CD14-positive monocyte (primary cell): Measurements from ENCODE around the gene PHF3. TPM values are rescaled to one million over a fixed set of nuclear protein-coding genes. Genes with fewer than 3 reads are reported as not detected.

Experiments
- DNase-seq, 3 donors: peaks; one replicate each; pipeline ENCODE4 v3.0.0-alpha.2; 2011 to 2022
- H2AFZ ChIP-seq: 2 replicates; pipeline ENCODE4 v1.6.0; 2012; ENCODE audit warnings: mild to moderate bottlenecking, low read depth, low read length, inconsistent platforms; ENCODE audit not compliant: insufficient read depth, poor library complexity, severe bottlenecking
- H3K27ac ChIP-seq, 2 donors: 1 replicate in 1 of 2; 2 replicates in 1 of 2; pipeline ENCODE4 v1.5.1; 2012 to 2013; ENCODE audit warnings: low read length in 2 of 2, control low read depth in 1 of 2, inconsistent platforms in 1 of 2, low read depth in 1 of 2, mild to moderate bottlenecking in 1 of 2
- H3K27me3 ChIP-seq, 2 donors: one replicate each; pipeline versions ENCODE4 v1.6.0 to v1.6.1; 2011 to 2013; ENCODE audit warnings: low read length in 2 of 2; ENCODE audit not compliant: control insufficient read depth in 2 of 2, insufficient read depth in 2 of 2
- H3K36me3 ChIP-seq, 2 donors: replicated peaks in 1 of 2; 1 replicate in 1 of 2; 2 replicates in 1 of 2; pipeline versions ENCODE4 v1.5.1 to v1.6.1; 2012 to 2013; ENCODE audit warnings: low read length in 2 of 2, control low read depth in 1 of 2, inconsistent platforms in 1 of 2, mild to moderate bottlenecking in 1 of 2; ENCODE audit not compliant: insufficient read depth in 2 of 2, control insufficient read depth in 1 of 2
- H3K4me1 ChIP-seq, 2 donors: 1 replicate in 1 of 2; 2 replicates in 1 of 2; pipeline versions ENCODE4 v1.5.1 to v1.6.1; 2012 to 2013; ENCODE audit warnings: low read length in 2 of 2, control low read depth in 1 of 2, inconsistent platforms in 1 of 2, mild to moderate bottlenecking in 1 of 2, moderate library complexity in 1 of 2; ENCODE audit not compliant: insufficient read depth in 2 of 2, control insufficient read depth in 1 of 2
- H3K4me2 ChIP-seq: replicated peaks from 2 replicates; pipeline ENCODE3; 2012; ENCODE audit warnings: low read length, moderate library complexity, mild to moderate bottlenecking; ENCODE audit not compliant: poor library complexity, severe bottlenecking; ENCODE audit errors: extremely low read depth
- H3K4me3 ChIP-seq, 3 experiments: fragments of 200-600 bp in 1 of 3; sonication (generic) in 1 of 3; replicated peaks in 1 of 3; 1 replicate in 2 of 3; 2 replicates in 1 of 3; pipeline ENCODE4 v1.5.1; 2011 to 2013; ENCODE audit warnings: low read length in 3 of 3, mild to moderate bottlenecking in 3 of 3, control low read depth in 2 of 3, low read depth in 2 of 3, inconsistent platforms in 1 of 3, moderate library complexity in 1 of 3
- H3K79me2 ChIP-seq: 2 replicates; pipeline ENCODE4 v1.6.0; 2012; ENCODE audit warnings: mild to moderate bottlenecking, control low read depth, inconsistent platforms, low read length, moderate library complexity; ENCODE audit not compliant: insufficient read depth
- H3K9ac ChIP-seq: 2 replicates; pipeline ENCODE4 v1.6.0; 2017; ENCODE audit warnings: low read length, mild to moderate bottlenecking; ENCODE audit not compliant: insufficient read depth, poor library complexity, severe bottlenecking
- H3K9me3 ChIP-seq, 2 donors: replicated peaks in 1 of 2; 1 replicate in 1 of 2; 2 replicates in 1 of 2; pipeline versions ENCODE4 v1.5.1 to v1.6.1; 2012 to 2013; ENCODE audit warnings: low read length in 2 of 2, control low read depth in 1 of 2; ENCODE audit not compliant: control insufficient read depth in 1 of 2, insufficient read depth in 1 of 2
- H4K20me1 ChIP-seq: 2 replicates; pipeline ENCODE4 v1.6.0; 2012; ENCODE audit warnings: mild to moderate bottlenecking, low read length, control low read depth, moderate library complexity; ENCODE audit not compliant: insufficient read depth
- H3K27ac Mint-ChIP-seq, 7 donors: one replicate each; pipeline ENCODE4 v1.8.0; 2020; ENCODE audit warnings: mild to moderate bottlenecking in 7 of 7, mixed read lengths in 7 of 7, moderate library complexity in 6 of 7, inconsistent platforms in 2 of 7
- H3K27me3 Mint-ChIP-seq, 3 donors: one replicate each; pipeline ENCODE4 v1.8.0; 2021 to 2022; ENCODE audit warnings: low read depth in 3 of 3, mild to moderate bottlenecking in 3 of 3, mixed read lengths in 3 of 3, moderate library complexity in 3 of 3, inconsistent platforms in 1 of 3
- H3K36me3 Mint-ChIP-seq, 2 donors: one replicate each; pipeline ENCODE4 v1.8.0; 2020; ENCODE audit warnings: mixed read lengths in 2 of 2, inconsistent platforms in 1 of 2, mild to moderate bottlenecking in 1 of 2
- H3K4me1 Mint-ChIP-seq: one replicate; pipeline ENCODE4 v1.8.0; 2020; ENCODE audit warnings: mild to moderate bottlenecking, mixed read lengths
- H3K4me3 Mint-ChIP-seq, 2 donors: one replicate each; pipeline ENCODE4 v1.8.0; 2020; ENCODE audit warnings: mild to moderate bottlenecking in 2 of 2, mixed read lengths in 2 of 2, moderate library complexity in 1 of 2
- H3K9me3 Mint-ChIP-seq, 7 donors: one replicate each; pipeline ENCODE4 v1.8.0; 2020 to 2022; ENCODE audit warnings: mixed read lengths in 7 of 7, mild to moderate bottlenecking in 6 of 7, moderate library complexity in 6 of 7, inconsistent platforms in 2 of 7
- WGBS: methylation state at CpG from one replicate; pipeline ENCODE4 v1.1.5; 2013; ENCODE audit warnings: missing lambda C conversion rate; ENCODE audit not compliant: insufficient coverage; 5-methylcytosine and 5-hydroxymethylcytosine counted together
- intact Hi-C, 2 donors: fragments of 100-400 bp; cut with micrococcal nuclease; formaldehyde crosslinking; loops; one replicate each; pipeline versions ENCODE4 v1.15.0 to v1.15.1; 2023
- polyA plus RNA-seq, 3 donors: library from polyadenylated mRNA; depleted of rRNA in 1 of 3; unstranded in 2 of 3; stranded (reverse) in 1 of 3; fragments of 300-500 nt in 2 of 3; fragments of >200 nt in 1 of 3; fragmentation: Illumina TruSeq in 2 of 3; gene quantifications; 1 replicate in 2 of 3; 2 replicates in 1 of 3; pipeline ENCODE4 v1.2.3, GENCODE V29; 2012 to 2021
- TF ChIP-seq, protein P1 (sequence below): fragments of 200-600 bp; IDR thresholded peaks from one replicate; pipeline ENCODE4 v1.8.0; 2022; ENCODE audit warnings: antibody characterized with exemption, mild to moderate bottlenecking

Gene PHF3
- polyA plus RNA-seq, 3 donors: 5.4 to 13.8 (median 13.0) TPM

DNA sequence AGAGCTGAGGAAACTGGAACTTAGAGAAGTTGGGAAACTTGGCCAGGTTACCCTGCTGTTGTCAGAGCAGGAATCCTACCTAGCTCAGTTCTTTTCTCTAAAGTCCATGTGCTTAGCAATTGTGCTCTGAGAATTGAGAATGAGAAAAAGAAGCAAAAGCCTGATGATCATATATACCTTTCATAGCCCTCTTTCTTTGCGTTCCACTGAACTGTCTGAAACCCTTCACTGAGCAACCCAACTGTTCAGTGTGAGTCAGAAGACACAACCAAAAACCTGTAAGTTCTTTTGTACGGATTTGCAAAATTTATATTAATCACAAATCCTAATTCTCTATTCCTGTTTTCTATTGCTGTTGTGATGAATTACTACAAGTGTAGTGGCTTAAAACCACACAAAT lies 80.6 kb downstream of the PHF3 start:
- no CpG with 5 or more reads among the region's 2 CpGs for WGBS
- intact Hi-C loops: no loop called here
- DNase-seq: no peak

DNA sequence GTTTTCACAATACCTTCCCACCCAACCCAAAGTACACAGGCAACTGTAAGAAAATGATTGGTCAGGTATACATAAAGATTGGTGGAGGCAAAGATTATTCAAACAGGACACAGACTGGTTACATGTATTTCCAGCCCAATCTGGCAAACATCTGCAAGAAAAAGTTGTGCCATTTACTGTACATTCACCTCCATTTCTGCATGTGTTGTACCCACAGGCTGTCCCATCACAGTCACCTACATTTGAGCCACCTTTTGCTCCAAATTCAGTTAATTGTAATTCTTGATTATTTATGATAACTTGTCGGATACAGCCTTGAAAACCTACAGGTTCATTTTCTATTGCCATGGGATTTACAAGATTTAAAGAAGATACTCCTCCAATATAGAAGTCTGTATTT lies 85.6 kb downstream of the PHF3 start:
- TF ChIP-seq, protein P1, sequence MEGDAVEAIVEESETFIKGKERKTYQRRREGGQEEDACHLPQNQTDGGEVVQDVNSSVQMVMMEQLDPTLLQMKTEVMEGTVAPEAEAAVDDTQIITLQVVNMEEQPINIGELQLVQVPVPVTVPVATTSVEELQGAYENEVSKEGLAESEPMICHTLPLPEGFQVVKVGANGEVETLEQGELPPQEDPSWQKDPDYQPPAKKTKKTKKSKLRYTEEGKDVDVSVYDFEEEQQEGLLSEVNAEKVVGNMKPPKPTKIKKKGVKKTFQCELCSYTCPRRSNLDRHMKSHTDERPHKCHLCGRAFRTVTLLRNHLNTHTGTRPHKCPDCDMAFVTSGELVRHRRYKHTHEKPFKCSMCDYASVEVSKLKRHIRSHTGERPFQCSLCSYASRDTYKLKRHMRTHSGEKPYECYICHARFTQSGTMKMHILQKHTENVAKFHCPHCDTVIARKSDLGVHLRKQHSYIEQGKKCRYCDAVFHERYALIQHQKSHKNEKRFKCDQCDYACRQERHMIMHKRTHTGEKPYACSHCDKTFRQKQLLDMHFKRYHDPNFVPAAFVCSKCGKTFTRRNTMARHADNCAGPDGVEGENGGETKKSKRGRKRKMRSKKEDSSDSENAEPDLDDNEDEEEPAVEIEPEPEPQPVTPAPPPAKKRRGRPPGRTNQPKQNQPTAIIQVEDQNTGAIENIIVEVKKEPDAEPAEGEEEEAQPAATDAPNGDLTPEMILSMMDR: no peak
- Histone ChIP-seq H3K27me3 (no peaks in the 10 kb centered on the region), H3K4me1 (no peaks in the 10 kb centered on the region), H3K4me2 (no peak overlapping the region), H3K4me3 (no peak overlapping the region), H3K27ac (no peak overlapping the region), H2AFZ (no peak overlapping the region), H4K20me1 (no peaks in the 10 kb centered on the region), H3K36me3 (no peaks in the 10 kb centered on the region), H3K9me3 (no peaks in the 10 kb centered on the region), H3K79me2 (no peaks in the 10 kb centered on the region), H3K9ac (no peak overlapping the region)
- H3K27me3 Mint-ChIP-seq: no peaks in the 10 kb centered on the region
- no peaks in the 10 kb centered on the region for H3K4me1 Mint-ChIP-seq
- no CpG with 5 or more reads among the region's 1 CpG for WGBS
- H3K9me3 Mint-ChIP-seq: no peaks in the 10 kb centered on the region
- peaks cover 0 to 4% of the 10 kb centered on the region in 2 donors for H3K36me3 Mint-ChIP-seq
- H3K4me3 Mint-ChIP-seq: no peak overlapping the region
- intact Hi-C loops: no loop called here
- H3K27ac Mint-ChIP-seq: no peak overlapping the region
- DNase-seq: no peak

More for the DNA sequence above, 80.6 kb downstream of the PHF3 start:
- Histone ChIP-seq H3K27me3 (no peaks in the 10 kb centered on the region), H3K4me1 (no peaks in the 10 kb centered on the region), H2AFZ (no peak overlapping the region), H3K36me3 (peaks cover 25 to 40% of the 10 kb centered on the region in 2 donors), H3K79me2 (no peaks in the 10 kb centered on the region), H3K9ac (no peak overlapping the region), H3K27ac (no peak overlapping the region), H3K4me2 (no peak overlapping the region), H3K4me3 (no peak overlapping the region), H3K9me3 (no peaks in the 10 kb centered on the region), H4K20me1 (no peaks in the 10 kb centered on the region)
- no peak overlapping the region for H3K4me3 Mint-ChIP-seq
- no peaks in the 10 kb centered on the region for H3K4me1 Mint-ChIP-seq
- no peaks in the 10 kb centered on the region for H3K9me3 Mint-ChIP-seq
- peaks cover 29 to 31% of the 10 kb centered on the region in 2 donors for H3K36me3 Mint-ChIP-seq
- H3K27me3 Mint-ChIP-seq: no peaks in the 10 kb centered on the region
- no peak overlapping the region for H3K27ac Mint-ChIP-seq
- TF ChIP-seq, protein P1: no peak
